ENCODE data around the gene SSBP4.

DNA sequence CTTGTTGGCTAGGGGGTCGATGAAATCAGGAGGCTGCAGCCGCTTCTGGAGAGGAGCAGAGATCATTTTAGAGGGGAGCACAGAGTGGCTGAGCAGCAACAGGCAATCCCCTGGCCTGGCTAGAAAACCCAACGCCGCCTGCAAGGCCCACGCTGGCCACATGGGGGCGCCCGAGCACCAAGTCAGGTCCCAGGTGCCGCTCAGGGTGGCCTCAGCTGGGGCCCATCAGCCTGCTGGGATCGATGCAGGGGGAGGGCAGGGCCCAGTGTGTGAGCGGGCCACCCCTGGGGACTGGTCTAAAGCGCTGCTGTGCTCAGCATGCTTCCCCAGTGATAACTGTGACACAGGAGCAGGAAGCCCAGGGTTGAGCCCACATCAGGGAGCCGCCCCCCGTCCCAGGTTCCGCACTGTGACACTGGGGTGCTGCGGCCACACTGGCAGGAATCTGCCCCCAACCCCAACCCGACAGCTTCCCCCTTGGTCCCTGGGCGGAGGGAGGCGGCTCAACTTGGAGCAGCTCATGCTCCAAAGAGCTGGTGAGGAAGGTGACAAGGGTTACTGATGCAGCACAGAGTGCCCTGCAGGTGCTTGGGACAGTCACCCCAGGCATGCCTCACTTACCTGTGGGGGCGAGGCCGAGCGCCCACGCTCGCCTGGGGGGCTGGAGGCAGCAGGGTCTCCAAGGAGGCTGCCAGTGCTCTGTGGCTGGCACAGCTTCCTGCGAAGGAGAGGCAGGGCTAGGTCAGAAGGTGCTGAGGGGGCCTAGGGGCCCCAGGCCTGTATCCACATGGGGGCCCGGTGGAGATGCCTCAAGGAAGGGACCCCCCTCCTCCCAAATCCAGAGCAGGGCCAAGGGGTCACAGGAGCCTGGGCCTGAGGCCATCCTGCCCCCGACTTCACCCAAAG, 32.0 kb downstream of the SSBP4 start:
- TF ChIP-seq, protein P1, sequence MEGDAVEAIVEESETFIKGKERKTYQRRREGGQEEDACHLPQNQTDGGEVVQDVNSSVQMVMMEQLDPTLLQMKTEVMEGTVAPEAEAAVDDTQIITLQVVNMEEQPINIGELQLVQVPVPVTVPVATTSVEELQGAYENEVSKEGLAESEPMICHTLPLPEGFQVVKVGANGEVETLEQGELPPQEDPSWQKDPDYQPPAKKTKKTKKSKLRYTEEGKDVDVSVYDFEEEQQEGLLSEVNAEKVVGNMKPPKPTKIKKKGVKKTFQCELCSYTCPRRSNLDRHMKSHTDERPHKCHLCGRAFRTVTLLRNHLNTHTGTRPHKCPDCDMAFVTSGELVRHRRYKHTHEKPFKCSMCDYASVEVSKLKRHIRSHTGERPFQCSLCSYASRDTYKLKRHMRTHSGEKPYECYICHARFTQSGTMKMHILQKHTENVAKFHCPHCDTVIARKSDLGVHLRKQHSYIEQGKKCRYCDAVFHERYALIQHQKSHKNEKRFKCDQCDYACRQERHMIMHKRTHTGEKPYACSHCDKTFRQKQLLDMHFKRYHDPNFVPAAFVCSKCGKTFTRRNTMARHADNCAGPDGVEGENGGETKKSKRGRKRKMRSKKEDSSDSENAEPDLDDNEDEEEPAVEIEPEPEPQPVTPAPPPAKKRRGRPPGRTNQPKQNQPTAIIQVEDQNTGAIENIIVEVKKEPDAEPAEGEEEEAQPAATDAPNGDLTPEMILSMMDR (IDR thresholded peaks at IDR 0.05) = peak; percentile 94 to 97 (median 94)
- TF ChIP-seq POLR2A (IDR thresholded peaks at IDR 0.05) = no peak
